ENCODE data around the gene OR5M10.

- TF ChIP-seq MYC (IDR thresholded peaks at IDR 0.05; ENCODE audit: low read depth, low read length) (no peak), POLR2A (IDR thresholded peaks at IDR 0.05; ENCODE audit: extremely low read depth, insufficient read length) (no peak)
- TF ChIP-seq, protein P1, sequence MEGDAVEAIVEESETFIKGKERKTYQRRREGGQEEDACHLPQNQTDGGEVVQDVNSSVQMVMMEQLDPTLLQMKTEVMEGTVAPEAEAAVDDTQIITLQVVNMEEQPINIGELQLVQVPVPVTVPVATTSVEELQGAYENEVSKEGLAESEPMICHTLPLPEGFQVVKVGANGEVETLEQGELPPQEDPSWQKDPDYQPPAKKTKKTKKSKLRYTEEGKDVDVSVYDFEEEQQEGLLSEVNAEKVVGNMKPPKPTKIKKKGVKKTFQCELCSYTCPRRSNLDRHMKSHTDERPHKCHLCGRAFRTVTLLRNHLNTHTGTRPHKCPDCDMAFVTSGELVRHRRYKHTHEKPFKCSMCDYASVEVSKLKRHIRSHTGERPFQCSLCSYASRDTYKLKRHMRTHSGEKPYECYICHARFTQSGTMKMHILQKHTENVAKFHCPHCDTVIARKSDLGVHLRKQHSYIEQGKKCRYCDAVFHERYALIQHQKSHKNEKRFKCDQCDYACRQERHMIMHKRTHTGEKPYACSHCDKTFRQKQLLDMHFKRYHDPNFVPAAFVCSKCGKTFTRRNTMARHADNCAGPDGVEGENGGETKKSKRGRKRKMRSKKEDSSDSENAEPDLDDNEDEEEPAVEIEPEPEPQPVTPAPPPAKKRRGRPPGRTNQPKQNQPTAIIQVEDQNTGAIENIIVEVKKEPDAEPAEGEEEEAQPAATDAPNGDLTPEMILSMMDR (IDR thresholded peaks at IDR 0.05; ENCODE audit: low read depth, low read length), result peak; percentile 63
- TF ChIP-seq, protein P2, sequence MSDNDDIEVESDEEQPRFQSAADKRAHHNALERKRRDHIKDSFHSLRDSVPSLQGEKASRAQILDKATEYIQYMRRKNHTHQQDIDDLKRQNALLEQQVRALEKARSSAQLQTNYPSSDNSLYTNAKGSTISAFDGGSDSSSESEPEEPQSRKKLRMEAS (IDR thresholded peaks at IDR 0.05; ENCODE audit: low read depth, low read length), result no peak
Measured at GRCh38 chr11:56624661-56625110, 47.2 kb upstream of the OR5M10 start.
